Liver (tissue), 9 donors: ENCODE measurements around the gene AP1S3. TPM values are rescaled to one million over a fixed set of nuclear protein-coding genes. Genes with fewer than 3 reads are reported as not detected.
"Not testable (repeated sequence)": the region's sequence is repeated elsewhere in the genome, so short reads cannot be mapped to it uniquely, and the experiment has no call there.

ENCODE experiments used
- DNase-seq: peaks from one replicate; pipeline ENCODE4 v3.0.0-alpha.2; 2017; ENCODE audit warnings: low spot score
- H3K27ac ChIP-seq, 2 donors: one replicate each; pipeline ENCODE4 v1.7.0; 2013; ENCODE audit warnings: inconsistent platforms in 2 of 2, low read length in 2 of 2, control low read depth in 1 of 2, low read depth in 1 of 2, mild to moderate bottlenecking in 1 of 2
- H3K27me3 ChIP-seq, 4 donors: one replicate each; pipeline versions ENCODE4 v1.6.1 to v1.7.0; 2013; ENCODE audit warnings: low read length in 3 of 4, inconsistent platforms in 1 of 4, mild to moderate bottlenecking in 1 of 4, moderate library complexity in 1 of 4; ENCODE audit not compliant: control insufficient read depth in 4 of 4, insufficient read depth in 4 of 4
- H3K36me3 ChIP-seq, 4 donors: one replicate each; pipeline versions ENCODE4 v1.6.1 to v1.7.0; 2013; ENCODE audit warnings: low read length in 3 of 4, mild to moderate bottlenecking in 3 of 4, low read depth in 1 of 4, moderate library complexity in 1 of 4; ENCODE audit not compliant: control insufficient read depth in 4 of 4, insufficient read depth in 3 of 4
- H3K4me1 ChIP-seq, 4 donors: one replicate each; pipeline versions ENCODE4 v1.6.1 to v1.7.0; 2013; ENCODE audit warnings: low read length in 3 of 4, mild to moderate bottlenecking in 3 of 4, moderate library complexity in 1 of 4; ENCODE audit not compliant: control insufficient read depth in 4 of 4, insufficient read depth in 4 of 4
- H3K4me3 ChIP-seq, 3 donors: one replicate each; pipeline versions ENCODE4 v1.6.1 to v1.7.0; 2013; ENCODE audit warnings: low read length in 3 of 3, control low read depth in 1 of 3, low read depth in 1 of 3, mild to moderate bottlenecking in 1 of 3
- H3K9ac ChIP-seq, 2 donors: one replicate each; pipeline ENCODE4 v1.7.0; 2013; ENCODE audit warnings: low read length in 2 of 2, mild to moderate bottlenecking in 2 of 2, moderate library complexity in 2 of 2, control low read depth in 1 of 2, low read depth in 1 of 2
- H3K9me3 ChIP-seq, 4 donors: one replicate each; pipeline versions ENCODE4 v1.6.1 to v1.7.0; 2013; ENCODE audit warnings: low read length in 3 of 4; ENCODE audit not compliant: control insufficient read depth in 4 of 4
- ATF3 ChIP-seq: IDR thresholded peaks from 2 replicates; pipeline ENCODE4 v1.6.1; 2016; ENCODE audit warnings: antibody characterized with exemption
- CTCF ChIP-seq: fragments of 150-350 bp; IDR thresholded peaks from 2 replicates; pipeline ENCODE4 v1.5.1; 2017; ENCODE audit warnings: improper control_type of control experiment, low read depth, low read length; ENCODE audit not compliant: missing input control
- EGR1 ChIP-seq, 2 donors: IDR thresholded peaks; 2 replicates each; pipeline ENCODE4 v1.6.1; 2016 to 2018; ENCODE audit warnings: antibody characterized with exemption in 2 of 2, low read depth in 2 of 2
- FOXA1 ChIP-seq: IDR thresholded peaks from 2 replicates; pipeline ENCODE4 v1.6.1; 2016; ENCODE audit warnings: antibody characterized with exemption
- HNF4A ChIP-seq, 2 donors: conservative IDR thresholded peaks; 2 replicates each; pipeline ENCODE4 v1.6.1; 2016; ENCODE audit warnings: antibody characterized with exemption in 2 of 2, mild to moderate bottlenecking in 2 of 2
- HNF4G ChIP-seq: IDR thresholded peaks from 2 replicates; pipeline ENCODE4 v1.6.1; 2016; ENCODE audit warnings: antibody characterized with exemption
- JUND ChIP-seq, 2 donors: IDR thresholded peaks; 2 replicates each; pipeline ENCODE4 v1.6.1; 2016; ENCODE audit warnings: antibody characterized with exemption in 2 of 2
- MAX ChIP-seq: IDR thresholded peaks from 2 replicates; pipeline ENCODE4 v1.6.1; 2016; ENCODE audit warnings: antibody characterized with exemption
- NR2F2 ChIP-seq: IDR thresholded peaks from 2 replicates; pipeline ENCODE4 v1.6.1; 2016; ENCODE audit warnings: antibody characterized with exemption
- RAD21 ChIP-seq, 2 donors: IDR thresholded peaks; 2 replicates each; pipeline ENCODE4 v1.6.1; 2016; ENCODE audit warnings: antibody characterized with exemption in 2 of 2, mild to moderate bottlenecking in 2 of 2
- REST ChIP-seq: IDR thresholded peaks from 2 replicates; pipeline ENCODE4 v1.6.1; 2016; ENCODE audit warnings: antibody characterized with exemption, mild to moderate bottlenecking
- RXRA ChIP-seq, 2 donors: IDR thresholded peaks; 2 replicates each; pipeline ENCODE4 v1.6.1; 2017 to 2018; ENCODE audit warnings: antibody characterized with exemption in 2 of 2, mild to moderate bottlenecking in 1 of 2
- SP1 ChIP-seq: IDR thresholded peaks from 2 replicates; pipeline ENCODE4 v1.6.1; 2018; ENCODE audit warnings: antibody characterized with exemption, mild to moderate bottlenecking
- TAF1 ChIP-seq: conservative IDR thresholded peaks from 2 replicates; pipeline ENCODE4 v1.6.1; 2016; ENCODE audit warnings: antibody characterized with exemption, mild to moderate bottlenecking
- YY1 ChIP-seq: IDR thresholded peaks from 2 replicates; pipeline ENCODE4 v1.6.1; 2016; ENCODE audit warnings: antibody characterized with exemption, mild to moderate bottlenecking
- WGBS: extraction: QIAGEN DNeasy Blood & Tissue Kit; methylation state at CpG from one replicate; pipeline ENCODE4 v1.1.7; 2013; 5-methylcytosine and 5-hydroxymethylcytosine counted together
- polyA plus RNA-seq, 2 donors: library from polyadenylated mRNA; stranded (reverse) in 1 of 2; unstranded in 1 of 2; fragments of 200-250 nt in 1 of 2; fragments of >200 nt in 1 of 2; fragmentation: Nextera tagmentation in 1 of 2; extraction: Ambion mirVana in 1 of 2; gene quantifications; one replicate each; pipeline versions ENCODE4 v1.2.1 to v1.2.3, GENCODE V29; 2013 to 2015
- total RNA-seq, 2 donors: library from RNA; depleted of rRNA; stranded (reverse); fragments of >200 nt; gene quantifications; one replicate each; pipeline ENCODE4 v1.2.3, GENCODE V29; 2014
- donor health status: healthy.
- donor health status: healthy.
- donor health status: healthy.
- donor health status: healthy.
- donor health status: healthy.

Gene AP1S3
- total and polyA plus RNA-seq, 4 donors, result 1.1 to 3.8 (median 2.4) TPM

GRCh38 chr2:223788826-223789225 is 48.6 kb downstream of the AP1S3 start (continued):
- TF ChIP-seq CTCF, result no peak
- TF ChIP-seq SP1, result no peak

GRCh38 chr2:223788106-223788505 is 49.3 kb downstream of the AP1S3 start:
- not testable (repeated sequence) for DNase-seq, H3K27ac ChIP-seq
- WGBS, result 97% methylated on average over 10 of the region's 10 CpGs

GRCh38 chr2:223787358-223787757 is 50.0 kb downstream of the AP1S3 start:
- Histone ChIP-seq H3K4me1 (no peaks in the 10 kb centered on the region), H3K9ac (no peak overlapping the region), H3K27ac (no peak overlapping the region), H3K27me3 (no peaks in the 10 kb centered on the region), H3K9me3 (no peaks in the 10 kb centered on the region), H3K4me3 (no peak overlapping the region), H3K36me3 (no peaks in the 10 kb centered on the region)
- 98% methylated on average over 2 of the region's 2 CpGs for whole genome bisulfite sequencing
- no peak for DNase-seq
- TF ChIP-seq RXRA (IDR thresholded peaks at IDR 0.05) (no peak), HNF4A (conservative IDR thresholded peaks at IDR 0.05) (no peak), REST (no peak), CTCF (no peak), JUND (IDR thresholded peaks at IDR 0.05) (no peak), EGR1 (IDR thresholded peaks at IDR 0.05; ENCODE audit: low read depth in 2 of 2) (no peak)

More at GRCh38 chr2:223788106-223788505, 49.3 kb downstream of the AP1S3 start:
- H3K9me3 ChIP-seq, H3K9ac ChIP-seq, H3K4me1 ChIP-seq, H3K27me3 ChIP-seq, H3K4me3 ChIP-seq, H3K36me3 ChIP-seq: not testable (repeated sequence)

GRCh38 chr2:223786943-223787342 is 50.4 kb downstream of the AP1S3 start:
- WGBS, result 88% methylated on average over 4 of the region's 4 CpGs
- H3K36me3 ChIP-seq, result no peaks in the 10 kb centered on the region
- H3K27ac ChIP-seq, result no peak overlapping the region
- no peaks in the 10 kb centered on the region for H3K4me1 ChIP-seq
- DNase-seq, result no peak
- no peaks in the 10 kb centered on the region for H3K9me3 ChIP-seq
- H3K4me3 ChIP-seq, result no peak overlapping the region
- no peak overlapping the region for H3K9ac ChIP-seq
- no peaks in the 10 kb centered on the region for H3K27me3 ChIP-seq
- TF ChIP-seq RAD21 (IDR thresholded peaks at IDR 0.05) (no peak), TAF1 (no peak), HNF4A (conservative IDR thresholded peaks at IDR 0.05) (no peak), FOXA1 (no peak), RXRA (IDR thresholded peaks at IDR 0.05) (no peak), EGR1 (IDR thresholded peaks at IDR 0.05; ENCODE audit: low read depth in 2 of 2) (no peak), YY1 (no peak), REST (no peak), HNF4G (no peak), JUND (IDR thresholded peaks at IDR 0.05) (no peak), NR2F2 (no peak), ATF3 (no peak), MAX (no peak)
